Measurements from ENCODE around the gene OR2F2.

Gene OR2F2

DNA sequence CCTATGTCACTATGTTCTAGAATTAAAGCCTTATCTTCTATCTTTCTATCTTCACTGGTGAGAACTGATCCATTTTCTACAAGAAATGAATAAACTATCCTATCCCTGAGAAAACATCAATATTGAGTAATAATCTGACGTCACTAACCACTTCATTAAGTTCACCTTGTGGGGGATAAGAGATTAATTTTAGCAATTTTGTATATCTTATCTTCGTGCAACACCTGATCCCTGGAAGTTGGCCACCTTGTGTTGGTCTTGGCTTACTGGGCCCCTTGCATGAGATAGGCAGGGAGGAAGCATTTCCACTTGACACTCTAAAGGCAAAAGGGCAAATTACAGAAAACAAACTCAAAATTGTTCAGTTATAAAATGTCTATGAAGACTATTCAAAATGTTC is 45.0 kb downstream of the OR2F2 start:
- DNase-seq, result no peak

DNA sequence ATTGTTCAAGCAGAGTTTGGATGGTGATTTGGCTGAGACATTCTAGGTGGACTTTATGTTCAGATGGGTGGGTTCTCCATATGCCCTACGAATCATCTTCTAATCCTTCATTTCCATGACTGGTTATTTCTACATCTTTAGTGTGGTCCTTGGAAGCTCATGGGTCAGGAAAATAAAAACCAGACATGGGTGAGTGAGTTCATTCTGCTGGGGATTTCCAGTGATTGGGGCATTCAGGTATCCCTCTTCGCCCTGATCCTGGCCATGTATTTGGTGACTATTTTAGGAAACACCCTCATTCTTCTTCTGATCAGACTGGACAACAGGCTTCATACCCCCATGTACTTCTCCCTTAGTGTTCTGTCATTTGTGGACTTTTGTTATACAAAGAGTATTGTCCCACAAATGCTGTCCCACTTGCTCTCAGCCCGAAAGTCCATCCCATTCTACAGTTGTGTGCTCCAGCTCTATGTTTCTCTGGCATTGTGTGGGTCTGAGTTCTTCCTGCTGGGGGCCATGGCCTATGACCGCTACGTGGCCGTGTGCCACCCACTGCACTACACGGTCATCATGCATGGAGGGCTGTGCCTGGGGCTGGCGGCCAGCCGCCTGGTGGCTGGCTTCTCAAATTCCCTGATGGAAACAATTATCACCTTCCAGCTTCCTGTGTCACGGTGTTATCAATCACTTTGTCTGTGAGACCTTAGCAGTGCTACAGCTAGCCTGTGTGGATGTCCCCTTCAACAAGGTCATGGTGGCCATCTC is 45.9 kb downstream of the OR2F2 start:
- no peak for DNase-seq

DNA sequence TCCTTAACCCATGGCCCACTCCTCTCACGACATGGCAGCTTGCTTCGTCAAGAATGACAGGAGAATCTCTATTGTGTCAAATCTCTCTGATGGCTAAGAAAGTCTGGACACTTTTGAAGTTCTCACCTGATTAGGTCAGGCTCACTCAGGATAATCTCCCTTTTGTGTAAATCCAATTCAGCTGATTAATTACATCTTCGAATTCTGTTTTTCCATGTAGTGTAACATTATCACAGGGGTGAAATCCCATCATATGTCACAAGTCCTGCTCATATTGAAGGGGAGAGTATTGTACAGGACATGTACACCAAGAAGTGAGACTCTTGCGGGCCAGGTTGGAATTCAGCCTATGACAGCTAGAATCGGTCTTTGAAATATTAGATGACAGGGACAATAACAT is 48.9 kb downstream of the OR2F2 start:
- DNase-seq, result no peak
